NT2/D1 (cell line): Measurements from ENCODE around the gene PGS1.

Experiments
- DNase-seq: peaks from one replicate; pipeline ENCODE4 v3.0.0-alpha.2; 2011; ENCODE audit warnings: low read depth, low spot score
- H3K27me3 ChIP-seq: 2 replicates; pipeline ENCODE4 v1.6.0; 2011; ENCODE audit warnings: mild to moderate bottlenecking; ENCODE audit not compliant: insufficient read length, insufficient read depth
- H3K36me3 ChIP-seq: 2 replicates; pipeline ENCODE4 v1.6.1; 2011; ENCODE audit warnings: mild to moderate bottlenecking, low read length, mixed read lengths; ENCODE audit not compliant: insufficient read depth, insufficient read length
- H3K4me1 ChIP-seq: 2 replicates; pipeline ENCODE4 v1.5.1; 2011; ENCODE audit not compliant: insufficient read depth, insufficient read length
- H3K4me3 ChIP-seq: 2 replicates; pipeline ENCODE4 v1.5.1; 2011; ENCODE audit warnings: low read depth; ENCODE audit not compliant: insufficient read length
- H3K9ac ChIP-seq: 2 replicates; pipeline ENCODE4 v1.6.0; 2011; ENCODE audit warnings: low read depth; ENCODE audit not compliant: insufficient read length
- H3K9me3 ChIP-seq: 2 replicates; pipeline ENCODE4 v1.5.1; 2011; ENCODE audit warnings: mild to moderate bottlenecking, low read length; ENCODE audit not compliant: insufficient read depth
- SUZ12 ChIP-seq: IDR thresholded peaks from 2 replicates; pipeline ENCODE4 v1.6.1; 2011; ENCODE audit not compliant: insufficient read length, insufficient read depth; ENCODE audit errors: extremely low read depth
- YY1 ChIP-seq: IDR thresholded peaks from 2 replicates; pipeline ENCODE4 v1.6.1; 2011; ENCODE audit not compliant: insufficient read length, insufficient read depth
- ZNF274 ChIP-seq: IDR thresholded peaks from 2 replicates; pipeline ENCODE4 v1.6.1; 2011; ENCODE audit warnings: mild to moderate bottlenecking, low read depth, low read length

The PGS1 gene

DNA sequence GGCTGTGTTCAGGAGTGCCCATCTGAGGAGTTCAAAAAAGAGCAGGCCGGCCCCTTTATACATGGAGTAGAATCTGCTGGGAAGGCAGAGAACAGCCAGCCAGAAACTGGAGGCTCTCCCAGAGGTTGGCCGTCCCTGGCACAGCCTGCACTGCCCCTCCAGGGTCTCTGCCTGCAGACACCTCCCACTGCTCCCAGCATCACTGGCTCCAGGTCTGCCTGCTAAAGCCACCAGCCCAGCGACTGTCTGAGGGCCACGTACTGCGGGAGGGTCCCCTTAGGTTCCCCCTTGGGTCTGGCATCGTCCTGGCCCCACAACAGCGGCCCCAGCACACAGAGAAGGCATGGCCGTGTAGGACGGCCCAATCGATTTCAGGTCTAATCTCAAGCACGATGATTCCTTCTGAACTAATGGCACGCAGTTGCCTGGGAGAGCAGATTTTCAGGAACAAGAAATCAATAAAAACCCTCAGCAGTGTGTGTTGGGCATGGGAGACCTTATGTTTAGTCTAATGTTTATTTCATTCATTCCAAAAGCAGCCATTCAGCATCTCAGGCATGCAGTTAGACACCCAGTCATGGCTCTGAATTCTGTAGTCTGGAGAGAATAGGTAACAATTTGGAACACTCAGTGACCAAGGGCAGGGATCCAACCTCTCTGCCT is 95.6 kb downstream of the PGS1 start:
- peaks cover 4% of the 10 kb centered on the region; the same call in 1 of the 2 replicates for H3K9me3 ChIP-seq
- TF ChIP-seq SUZ12 (no peak), YY1 (no peak), ZNF274 (no peak)

More for the DNA sequence above, 95.6 kb downstream of the PGS1 start:
- DNase-seq: no peak
- no peaks in the 10 kb centered on the region for H3K36me3 ChIP-seq
- no peak overlapping the region for H3K9ac ChIP-seq
- H3K4me3 ChIP-seq: no peak overlapping the region
- peaks cover 16% of the 10 kb centered on the region for H3K27me3 ChIP-seq
- H3K4me1 ChIP-seq: peaks cover 3% of the 10 kb centered on the region
